PC-9 (cell line): Measurements from ENCODE around the gene IGF2R. TPM values are rescaled to one million over a fixed set of nuclear protein-coding genes. Genes with fewer than 3 reads are reported as not detected.

Source experiments
- BruUV-seq: library from RNA; stranded (reverse); fragments of 400-500 nt; replicated peaks from 2 replicates; lab custom pipeline; 2021; lab: Mats Ljungman, UMichigan
- CTCF ChIA-PET: fragments of 300-600 bp; sonication (Branson Sonifier 250); formaldehyde crosslinking; loops from one replicate; lab custom pipeline; 2022; ENCODE audit warnings: antibody characterized with exemption; lab: Charles Lee
- POLR2A ChIA-PET: fragments of 300-600 bp; sonication (Branson Sonifier 250); formaldehyde crosslinking; loops from one replicate; lab custom pipeline; 2022; ENCODE audit warnings: antibody characterized with exemption; ENCODE audit not compliant: unreplicated experiment; lab: Charles Lee
- DNase-seq, 2 experiments: peaks; one replicate each; pipeline versions ENCODE4 v3.0.0 to v3.0.0-alpha.2; 2015 to 2022; ENCODE audit warnings: mixed read lengths in 1 of 2
- H2AFZ ChIP-seq: fragments of 200-600 bp; sonication (generic); 2 replicates; pipeline ENCODE4 v1.8.1; 2017; ENCODE audit warnings: antibody characterized with exemption
- H3F3A ChIP-seq: fragments of 200-600 bp; sonication (generic); 2 replicates; pipeline ENCODE4 v1.8.1; 2017; ENCODE audit warnings: antibody characterized with exemption, mild to moderate bottlenecking, low read depth; ENCODE audit not compliant: insufficient read depth
- H3K27ac ChIP-seq: fragments of 200-600 bp; sonication (generic); 2 replicates; pipeline ENCODE4 v1.6.1; 2016; ENCODE audit warnings: mixed run types
- H3K27me3 ChIP-seq: fragments of 200-600 bp; sonication (generic); 2 replicates; pipeline ENCODE4 v1.6.1; 2016; ENCODE audit warnings: low read depth, mixed run types; ENCODE audit not compliant: insufficient read depth
- H3K36me3 ChIP-seq: fragments of 200-600 bp; sonication (generic); 2 replicates; pipeline ENCODE4 v1.6.1; 2016; ENCODE audit warnings: low read depth, mixed run types
- H3K4me1 ChIP-seq: fragments of 200-600 bp; sonication (generic); replicated peaks from 2 replicates; pipeline ENCODE4 v1.6.1; 2016; ENCODE audit warnings: mixed run types; ENCODE audit not compliant: insufficient read depth
- H3K4me2 ChIP-seq: fragments of 200-600 bp; sonication (generic); 2 replicates; pipeline ENCODE4 v1.6.1; 2017; ENCODE audit warnings: mixed run types
- H3K4me3 ChIP-seq: fragments of 200-600 bp; sonication (generic); 2 replicates; pipeline ENCODE4 v1.6.1; 2016; ENCODE audit warnings: mixed run types
- H3K79me2 ChIP-seq: fragments of 200-600 bp; sonication (generic); 2 replicates; pipeline ENCODE4 v1.6.1; 2017; ENCODE audit warnings: low read depth, mixed run types
- H3K9me2 ChIP-seq: fragments of 200-600 bp; sonication (generic); 2 replicates; pipeline ENCODE4 v1.8.1; 2017; ENCODE audit warnings: mild to moderate bottlenecking; ENCODE audit not compliant: insufficient read depth
- H3K9me3 ChIP-seq: fragments of 200-600 bp; sonication (generic); 2 replicates; pipeline ENCODE4 v1.8.1; 2016; ENCODE audit warnings: low read depth; ENCODE audit not compliant: insufficient read depth
- H4K20me1 ChIP-seq: fragments of 200-600 bp; sonication (generic); 2 replicates; pipeline ENCODE4 v1.8.1; 2017; ENCODE audit not compliant: insufficient read depth
- CTCF ChIP-seq: fragments of 200-600 bp; sonication (generic); conservative IDR thresholded peaks from 2 replicates; pipeline ENCODE4 v1.6.1; 2017; ENCODE audit warnings: mixed run types, antibody characterized with exemption, mild to moderate bottlenecking, moderate library complexity
- EZH2 ChIP-seq: fragments of 200-600 bp; sonication (generic); IDR thresholded peaks from 2 replicates; pipeline ENCODE4 v1.8.0; 2017; ENCODE audit warnings: antibody characterized with exemption, low read depth
- intact Hi-C: fragments of 100-400 bp; cut with micrococcal nuclease; formaldehyde crosslinking; loops from one replicate; pipeline ENCODE4 v1.10.0; 2022; ENCODE audit not compliant: unreplicated experiment
- total RNA-seq: library from RNA; stranded (reverse); gene quantifications from 2 replicates; pipeline ENCODE4 v1.2.3, GENCODE V29; 2021

Gene IGF2R
- total RNA-seq, 1 experiment from 2014 or later = 53.1 TPM

- no peaks in the 10 kb centered on the region for H3F3A ChIP-seq
- peaks cover 11% of the 10 kb centered on the region for H3K36me3 ChIP-seq
- TF ChIP-seq EZH2 = no peak
- TF ChIP-seq CTCF = no peak
- peak in 1 of 2 experiments; percentile 1 for DNase-seq
- no peaks in the 10 kb centered on the region for H3K79me2 ChIP-seq
- intact Hi-C loops = no loop called here
- no TSS peak for BruUV-seq
- POLR2A ChIA-PET = no interaction called here
- no peak overlapping the region for H3K27ac ChIP-seq
- no peaks in the 10 kb centered on the region for H3K4me1 ChIP-seq
- no peaks in the 10 kb centered on the region for H3K27me3 ChIP-seq
- CTCF ChIA-PET = no interaction called here
- H3K4me2 ChIP-seq = no peak overlapping the region
- no peak overlapping the region for H2AFZ ChIP-seq
- H4K20me1 ChIP-seq = no peaks in the 10 kb centered on the region
- no peaks in the 10 kb centered on the region for H3K9me3 ChIP-seq
- no peaks in the 10 kb centered on the region for H3K9me2 ChIP-seq
- H3K4me3 ChIP-seq = no peak overlapping the region
Observed at GRCh38 chr6:160030103-160030502, 61.2 kb downstream of the IGF2R start.

DNA sequence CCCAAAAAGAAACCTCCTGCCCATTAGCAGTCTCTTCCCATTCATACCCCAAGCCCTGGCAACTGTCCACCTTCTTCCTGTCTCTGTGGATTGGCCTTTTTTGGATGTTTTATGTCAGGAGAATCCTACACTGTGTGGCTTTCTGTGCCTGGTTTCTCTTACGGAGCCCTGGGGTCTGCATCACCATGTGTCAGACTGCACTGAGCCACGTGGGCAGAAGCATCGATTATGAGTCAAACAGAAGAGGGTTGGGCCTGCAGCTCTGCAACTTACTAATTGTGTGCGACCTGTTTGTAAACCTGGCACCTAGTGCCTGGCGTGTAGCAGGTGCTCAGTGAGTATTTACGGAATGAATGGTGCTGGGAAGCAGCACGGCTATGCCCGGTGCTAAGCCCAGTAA is 62.6 kb downstream of the IGF2R start:
- Histone ChIP-seq H3K4me3 (no peak overlapping the region), H4K20me1 (no peaks in the 10 kb centered on the region), H3K27me3 (no peaks in the 10 kb centered on the region), H3K79me2 (no peaks in the 10 kb centered on the region), H3K9me3 (no peaks in the 10 kb centered on the region), H3F3A (no peaks in the 10 kb centered on the region), H3K4me1 (no peaks in the 10 kb centered on the region), H3K9me2 (no peaks in the 10 kb centered on the region), H3K27ac (no peak overlapping the region), H2AFZ (no peak overlapping the region), H3K4me2 (no peak overlapping the region), H3K36me3 (peaks cover 5% of the 10 kb centered on the region; the same call in 1 of the 2 replicates)
- ChIA-PET CTCF (no interaction called here), POLR2A (no interaction called here)
- TF ChIP-seq CTCF (no peak), EZH2 (no peak)
- intact Hi-C loops = no loop called here
- no peak for DNase-seq
- no TSS peak for BruUV-seq

- no peaks in the 10 kb centered on the region for H3K9me2 ChIP-seq
- H3K4me2 ChIP-seq = no peak overlapping the region
- H3K27ac ChIP-seq = no peak overlapping the region
- H2AFZ ChIP-seq = no peak overlapping the region
- ChIA-PET CTCF (no interaction called here), POLR2A (no interaction called here)
- no peak for DNase-seq
- H3K9me3 ChIP-seq = no peaks in the 10 kb centered on the region
- no peaks in the 10 kb centered on the region for H3K4me1 ChIP-seq
- H3K79me2 ChIP-seq = no peaks in the 10 kb centered on the region
- TF ChIP-seq EZH2 = no peak
- no peak for TF ChIP-seq CTCF
- H3K4me3 ChIP-seq = no peak overlapping the region
- intact Hi-C loops = no loop called here
- H3F3A ChIP-seq = no peaks in the 10 kb centered on the region
- H3K36me3 ChIP-seq = peaks cover 5% of the 10 kb centered on the region; the same call in 1 of the 2 replicates
- H4K20me1 ChIP-seq = no peaks in the 10 kb centered on the region
- BruUV-seq = no TSS peak
- H3K27me3 ChIP-seq = no peaks in the 10 kb centered on the region
Observed at GRCh38 chr6:160031871-160032270, 63.0 kb downstream of the IGF2R start.
